Endothelial cell of umbilical vein (primary cell): ENCODE measurements around the gene VEPH1. TPM values are rescaled to one million over a fixed set of nuclear protein-coding genes. Genes with fewer than 3 reads are reported as not detected.

ENCODE experiments used
- BruUV-seq: library from RNA; stranded (reverse); fragments of 400-500 nt; replicated peaks from 2 replicates; lab custom pipeline; 2021; lab: Mats Ljungman, UMichigan
- CTCF ChIA-PET: fragments of 300-600, 350-600 bp; sonication (Branson Sonifier 250); formaldehyde crosslinking; loops from one replicate; lab custom pipeline; 2021; ENCODE audit warnings: antibody characterized with exemption, inconsistent platforms; lab: Charles Lee
- POLR2A ChIA-PET: fragments of 300-600, 350-600 bp; sonication (Branson Sonifier 250); formaldehyde crosslinking; loops from one replicate; lab custom pipeline; 2021; ENCODE audit warnings: antibody characterized with exemption, inconsistent platforms; lab: Charles Lee
- DNase-seq: peaks from one replicate; pipeline ENCODE4 v3.0.0-alpha.2; 2011; ENCODE audit warnings: low read depth, low spot score
- FAIRE-seq: peaks from 2 replicates; lab custom pipeline; 2011; peaks lifted over from hg19 to GRCh38; lab: Jason Lieb, UNC
- H2AFZ ChIP-seq: 2 replicates; pipeline ENCODE4 v1.6.0; 2012; ENCODE audit warnings: low read depth, low read length, control low read depth, inconsistent platforms
- H3K27ac ChIP-seq: 2 replicates; pipeline ENCODE4 v1.5.1; 2011; ENCODE audit warnings: low read depth, mild to moderate bottlenecking, control low read depth, low read length, moderate library complexity; ENCODE audit not compliant: insufficient read depth
- H3K27me3 ChIP-seq, 2 experiments: 2 replicates each; pipeline versions ENCODE4 v1.6.0 to v1.6.1; 2011; ENCODE audit warnings: low read length in 2 of 2, mixed read lengths in 1 of 2; ENCODE audit not compliant: control insufficient read depth in 2 of 2, insufficient read depth in 2 of 2
- H3K36me3 ChIP-seq, 2 experiments: 2 replicates in 1 of 2; 3 replicates in 1 of 2; pipeline ENCODE4 v1.5.1; 2011; ENCODE audit warnings: low read length in 2 of 2, mild to moderate bottlenecking in 1 of 2, moderate library complexity in 1 of 2; ENCODE audit not compliant: control insufficient read depth in 2 of 2, insufficient read depth in 2 of 2; ENCODE audit errors: extremely low read depth in 1 of 2
- H3K4me1 ChIP-seq: 3 replicates; pipeline ENCODE4 v1.5.1; 2011; ENCODE audit warnings: mild to moderate bottlenecking, low read length; ENCODE audit not compliant: control insufficient read depth, insufficient read depth; ENCODE audit errors: extremely low read depth
- H3K4me2 ChIP-seq: 2 replicates; pipeline ENCODE4 v1.6.1; 2011; ENCODE audit warnings: low read length, control low read depth, mixed read lengths; ENCODE audit not compliant: insufficient read depth
- H3K4me3 ChIP-seq, 3 experiments: fragments of 200-600 bp in 1 of 3; sonication (generic), shearing (Covaris generic) in 1 of 3; replicated peaks in 1 of 3; 2 replicates each; pipeline ENCODE4 v1.5.1; 2011 to 2016; ENCODE audit warnings: control low read depth in 3 of 3, low read length in 3 of 3, mild to moderate bottlenecking in 2 of 3, inconsistent platforms in 1 of 3, low read depth in 1 of 3, moderate library complexity in 1 of 3; ENCODE audit not compliant: insufficient read depth in 1 of 3
- H3K79me2 ChIP-seq: 2 replicates; pipeline ENCODE4 v1.6.0; 2012; ENCODE audit warnings: low read length, inconsistent platforms; ENCODE audit not compliant: control insufficient read depth, insufficient read depth
- H3K9ac ChIP-seq: replicated peaks from 2 replicates; pipeline ENCODE3; 2011; ENCODE audit warnings: low read length, control low read depth; ENCODE audit not compliant: insufficient read depth; ENCODE audit errors: extremely low read depth
- H3K9me1 ChIP-seq: replicated peaks from 3 replicates; pipeline ENCODE4 v1.6.0; 2011; ENCODE audit warnings: mild to moderate bottlenecking, low read length; ENCODE audit not compliant: control insufficient read depth, insufficient read depth; ENCODE audit errors: extremely low read depth
- H3K9me3 ChIP-seq: replicated peaks from 2 replicates; pipeline ENCODE4 v1.5.1; 2012; ENCODE audit warnings: low read length, inconsistent platforms; ENCODE audit not compliant: control insufficient read depth, insufficient read depth
- H4K20me1 ChIP-seq: replicated peaks from 2 replicates; pipeline ENCODE3; 2011; ENCODE audit warnings: mild to moderate bottlenecking, low read length; ENCODE audit not compliant: control insufficient read depth, insufficient read depth; ENCODE audit errors: extremely low read depth
- CTCF ChIP-seq, 2 donors: IDR thresholded peaks; 1 replicate in 1 of 2; 2 replicates in 1 of 2; pipeline ENCODE4 v1.5.1; 2011; ENCODE audit warnings: low read length in 2 of 2, mild to moderate bottlenecking in 2 of 2, moderate library complexity in 2 of 2, control low read depth in 1 of 2, inconsistent platforms in 1 of 2, low read depth in 1 of 2; ENCODE audit not compliant: insufficient read depth in 1 of 2; ENCODE audit errors: extremely low read depth in 1 of 2
- FOS ChIP-seq: IDR thresholded peaks from 2 replicates; pipeline ENCODE4 v1.6.1; 2011; ENCODE audit warnings: mild to moderate bottlenecking, low read length, moderate library complexity, borderline replicate concordance; ENCODE audit not compliant: insufficient read depth
- GATA2 ChIP-seq: IDR thresholded peaks from 2 replicates; pipeline ENCODE4 v1.7.0; 2011; ENCODE audit warnings: low read depth, mild to moderate bottlenecking, moderate library complexity, mixed read lengths, low read length; ENCODE audit not compliant: insufficient read length, insufficient read depth
- JUN ChIP-seq: IDR thresholded peaks from 2 replicates; pipeline ENCODE4 v1.6.1; 2011; ENCODE audit warnings: borderline replicate concordance, low read depth; ENCODE audit not compliant: insufficient read length, insufficient read depth
- POLR2A ChIP-seq: IDR thresholded peaks from 2 replicates; pipeline ENCODE4 v1.6.1; 2012; ENCODE audit warnings: low read depth, mild to moderate bottlenecking, control low read depth, low read length
- dilution Hi-C: fragments of 300-500 bp; cut with MboI; formaldehyde crosslinking; loops from one replicate; pipeline ENCODE4 v1.15.0; 2019; ENCODE audit warnings: low sequenced_read_pairs; ENCODE audit not compliant: extremely low pct_ligation_motif_present
- intact Hi-C: fragments of 100-400 bp; cut with micrococcal nuclease; formaldehyde crosslinking; loops from one replicate; pipeline ENCODE4 v1.10.0; 2022
- polyA plus RNA-seq, 4 experiments: library from polyadenylated mRNA; depleted of rRNA in 3 of 4; stranded (reverse) in 3 of 4; unstranded in 1 of 4; fragments of >200 nt; gene quantifications; 2 replicates each; pipeline versions ENCODE4 v1.2.1 to v1.2.3, GENCODE V29; 2011 to 2012; ENCODE audit warnings: missing spikeins in 1 of 4
- total RNA-seq: library from RNA; stranded (reverse); gene quantifications from 2 replicates; pipeline ENCODE4 v1.2.3, GENCODE V29; 2021

VEPH1 gene
- total and polyA plus RNA-seq, 2 donors (not counting 3 experiments of a cell fraction or from before 2014, with no cell fraction given): 42.9 to 136 TPM

- peak overlapping the region; percentile 93 for H3K4me2 ChIP-seq
- peak; percentile 50 for DNase-seq
- no peaks in the 10 kb centered on the region for H3K9me1 ChIP-seq
- H3K9ac ChIP-seq: peak overlapping the region; percentile 57
- H3K27me3 ChIP-seq: no peaks in the 10 kb centered on the region
- dilution Hi-C loops (no loop called here), intact Hi-C loops (loop anchor here (1.0 kb wide), 1 partner anchor 57 kb away; no protein-coding TSS in a partner anchor)
- ChIA-PET POLR2A (interaction anchor here (1.5 kb wide), 1 partner anchor 257 kb away, joined by 3 read pairs; no protein-coding TSS in a partner anchor), CTCF (interaction anchor here (0.8 to 1.9 kb wide), 6 partner anchors 11 to 213 kb away, joined by 3 to 7 read pairs (median 4); partner anchors contain the start of gene PTX3)
- TF ChIP-seq FOS: peak; percentile 9
- TF ChIP-seq CTCF (IDR thresholded peaks at IDR 0.05; ENCODE audit: extremely low read depth in 1 of 2, insufficient read depth in 1 of 2, low read depth in 1 of 2, low read length in 2 of 2): no peak
- H4K20me1 ChIP-seq: no peaks in the 10 kb centered on the region
- H3K36me3 ChIP-seq: peaks cover 6 to 11% of the 10 kb centered on the region in 2 experiments
- peaks cover 43% of the 10 kb centered on the region for H3K4me1 ChIP-seq
- peak overlapping the region; percentile 95 for H3K27ac ChIP-seq
- H3K79me2 ChIP-seq: peaks cover 36% of the 10 kb centered on the region
- H3K4me3 ChIP-seq: peak overlapping the region in 1 of 3 experiments; percentile 27
- no peak overlapping the region for H2AFZ ChIP-seq
- BruUV-seq: no TSS peak
- no peaks in the 10 kb centered on the region for H3K9me3 ChIP-seq
- peak; percentile 31 for FAIRE-seq
Observed at GRCh38 chr3:157417247-157417646, 86.0 kb downstream of the VEPH1 start.

- no TSS peak for BruUV-seq
- TF ChIP-seq JUN: peak; percentile 4
- TF ChIP-seq GATA2: no peak
- peak; percentile 39 for TF ChIP-seq POLR2A
- DNase-seq (peak; percentile 45), FAIRE-seq (no peak)
- no peaks in the 10 kb centered on the region for H3K9me1 ChIP-seq
- intact Hi-C loops: loop anchor here (1.0 kb wide), 1 partner anchor 56 kb away; no protein-coding TSS in a partner anchor
- H3K9ac ChIP-seq: no peak overlapping the region
- peak overlapping the region; percentile 95 for H3K27ac ChIP-seq
- H3K36me3 ChIP-seq: peaks cover 3 to 15% of the 10 kb centered on the region in 2 experiments
- H2AFZ ChIP-seq: no peak overlapping the region
- POLR2A ChIA-PET: interaction anchor here (1.5 kb wide), 1 partner anchor 256 kb away, joined by 3 read pairs; no protein-coding TSS in a partner anchor
- H3K27me3 ChIP-seq: no peaks in the 10 kb centered on the region
- CTCF ChIA-PET: interaction anchor here (0.8 to 1.9 kb wide), 6 partner anchors 10 to 212 kb away, joined by 3 to 7 read pairs (median 4); partner anchors contain the start of gene PTX3
- dilution Hi-C loops: no loop called here
- H3K4me2 ChIP-seq: peak overlapping the region; percentile 93
- H3K79me2 ChIP-seq: peaks cover 36% of the 10 kb centered on the region
- H3K4me1 ChIP-seq: peaks cover 43% of the 10 kb centered on the region
- no peak overlapping the region for H3K4me3 ChIP-seq
- H3K9me3 ChIP-seq: no peaks in the 10 kb centered on the region
- H4K20me1 ChIP-seq: no peaks in the 10 kb centered on the region
Observed at GRCh38 chr3:157416347-157417087, 86.7 kb downstream of the VEPH1 start.
